OCI-LY1 (cell line): ENCODE results near the gene KIRREL3.

Source experiments
- EZH2 ChIP-seq: fragments of 200-600 bp; sonication (generic), shearing (Covaris generic); IDR thresholded peaks from 2 replicates; pipeline ENCODE4 v1.8.0; 2017; ENCODE audit warnings: borderline replicate concordance, mixed run types, mild to moderate bottlenecking, antibody characterized with exemption, low read length, moderate library complexity, mixed read lengths
- TF ChIP-seq, protein P1 (sequence below): fragments of 200-600 bp; sonication (generic), shearing (Covaris generic); IDR thresholded peaks from 2 replicates; pipeline ENCODE4 v1.5.1; 2017; ENCODE audit warnings: mild to moderate bottlenecking, antibody characterized with exemption, low read length, moderate library complexity, mixed read lengths

DNA sequence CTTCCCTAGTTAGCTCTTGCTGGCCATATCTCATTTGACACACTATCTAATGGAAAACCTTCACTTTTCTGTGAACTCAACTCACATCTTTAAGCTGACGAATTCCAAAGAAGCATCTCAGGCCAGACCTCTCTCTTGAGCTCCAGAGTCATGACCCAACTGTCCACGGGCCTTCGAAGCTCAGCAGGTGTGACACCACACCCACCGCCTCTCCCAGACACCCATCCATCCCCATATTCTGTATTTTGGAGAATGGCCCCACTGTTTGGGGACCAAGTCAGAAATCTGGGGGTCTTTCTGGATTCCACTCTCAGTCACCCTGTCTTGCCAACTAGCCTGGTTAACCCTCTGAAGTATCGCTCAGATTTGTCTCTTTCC is 519.3 kb downstream of the KIRREL3 start:
- TF ChIP-seq, protein P1, sequence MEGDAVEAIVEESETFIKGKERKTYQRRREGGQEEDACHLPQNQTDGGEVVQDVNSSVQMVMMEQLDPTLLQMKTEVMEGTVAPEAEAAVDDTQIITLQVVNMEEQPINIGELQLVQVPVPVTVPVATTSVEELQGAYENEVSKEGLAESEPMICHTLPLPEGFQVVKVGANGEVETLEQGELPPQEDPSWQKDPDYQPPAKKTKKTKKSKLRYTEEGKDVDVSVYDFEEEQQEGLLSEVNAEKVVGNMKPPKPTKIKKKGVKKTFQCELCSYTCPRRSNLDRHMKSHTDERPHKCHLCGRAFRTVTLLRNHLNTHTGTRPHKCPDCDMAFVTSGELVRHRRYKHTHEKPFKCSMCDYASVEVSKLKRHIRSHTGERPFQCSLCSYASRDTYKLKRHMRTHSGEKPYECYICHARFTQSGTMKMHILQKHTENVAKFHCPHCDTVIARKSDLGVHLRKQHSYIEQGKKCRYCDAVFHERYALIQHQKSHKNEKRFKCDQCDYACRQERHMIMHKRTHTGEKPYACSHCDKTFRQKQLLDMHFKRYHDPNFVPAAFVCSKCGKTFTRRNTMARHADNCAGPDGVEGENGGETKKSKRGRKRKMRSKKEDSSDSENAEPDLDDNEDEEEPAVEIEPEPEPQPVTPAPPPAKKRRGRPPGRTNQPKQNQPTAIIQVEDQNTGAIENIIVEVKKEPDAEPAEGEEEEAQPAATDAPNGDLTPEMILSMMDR: no peak
- no peak for TF ChIP-seq EZH2
